GM23248 (cell line): Measurements from ENCODE around the gene TOP2A.

Experiments used
- EZH2 ChIP-seq: fragments of 200-600 bp; sonication (generic); IDR thresholded peaks from 2 replicates; pipeline ENCODE4 v1.6.1; 2018; ENCODE audit warnings: antibody characterized with exemption, mild to moderate bottlenecking; ENCODE audit not compliant: insufficient read depth, poor library complexity, severe bottlenecking
- EZH2phosphoT487 ChIP-seq: fragments of 200-600 bp; sonication (generic); IDR thresholded peaks from 2 replicates; pipeline ENCODE4 v1.6.1; 2018; ENCODE audit warnings: antibody characterized with exemption, moderate library complexity, mild to moderate bottlenecking, low read depth; ENCODE audit not compliant: insufficient read depth

GRCh38 chr17:40354221-40355122 lies 63.2 kb downstream of the TOP2A start:
- no peak for TF ChIP-seq EZH2
- TF ChIP-seq EZH2phosphoT487, result no peak
